Transverse colon (tissue), 4 donors: ENCODE data around the gene AKAP13. TPM values are rescaled to one million over a fixed set of nuclear protein-coding genes. Genes with fewer than 3 reads are reported as not detected.

Experiments
- DNase-seq: peaks from one replicate; pipeline ENCODE4 v3.0.0-alpha.2; 2019
- H3K27ac ChIP-seq, 4 donors: fragments of 200-600 bp; sonication (generic); 2 replicates each; pipeline ENCODE4 v1.5.1; 2016 to 2018; ENCODE audit warnings: inconsistent platforms in 4 of 4
- H3K27me3 ChIP-seq: fragments of 200-600 bp; sonication (generic); 2 replicates; pipeline ENCODE4 v1.5.1; 2017; ENCODE audit warnings: inconsistent platforms
- H3K36me3 ChIP-seq, 4 donors: fragments of 200-600 bp; sonication (generic); 2 replicates each; pipeline ENCODE4 v1.5.1; 2017 to 2019; ENCODE audit warnings: inconsistent platforms in 4 of 4
- H3K4me1 ChIP-seq, 4 donors: fragments of 200-600 bp; sonication (generic); 2 replicates each; pipeline ENCODE4 v1.5.1; 2017 to 2020; ENCODE audit warnings: inconsistent platforms in 4 of 4
- H3K4me3 ChIP-seq, 4 donors: fragments of 200-600 bp; sonication (generic); 1 replicate in 1 of 4; 2 replicates in 3 of 4; pipeline versions ENCODE4 v1.5.1 to v1.6.1; 2017 to 2019; ENCODE audit warnings: inconsistent platforms in 4 of 4
- H3K9me3 ChIP-seq, 2 donors: fragments of 200-600 bp; sonication (generic); 2 replicates each; pipeline ENCODE4 v1.5.1; 2017 to 2019; ENCODE audit warnings: inconsistent platforms in 2 of 2
- EP300 ChIP-seq: sonication (generic); formaldehyde crosslinking; IDR thresholded peaks from one replicate; pipeline ENCODE4 v1.6.1; 2017; ENCODE audit warnings: antibody characterized with exemption, low read depth
- POLR2A ChIP-seq: fragments of 450-650 bp; IDR thresholded peaks from one replicate; pipeline ENCODE4 v1.6.1; 2016; ENCODE audit warnings: antibody characterized with exemption, mild to moderate bottlenecking, moderate library complexity
- POLR2AphosphoS5 ChIP-seq, 3 donors: sonication (generic); formaldehyde crosslinking; IDR thresholded peaks; one replicate each; pipeline ENCODE4 v1.6.1; 2016; ENCODE audit warnings: antibody characterized with exemption in 3 of 3
- WGBS, 2 donors: methylation state at CpG; one replicate each; pipeline ENCODE4 v1.1.5; 2018; ENCODE audit warnings: low coverage in 1 of 2; 5-methylcytosine and 5-hydroxymethylcytosine counted together
- in situ Hi-C, 4 donors: fragments of 200-750 bp; cut with MboI; loops; one replicate each; pipeline versions ENCODE4 v1.15.0 to v1.15.1; 2017; ENCODE audit warnings: low sequenced_read_pairs in 3 of 4, low pct_ligation_motif_present in 1 of 4, low pct_unique_long_range_greater_than_20kb in 1 of 4
- intact Hi-C: fragments of 100-400 bp; cut with DNase I; formaldehyde crosslinking; loops from one replicate; pipeline ENCODE4 v1.15.1; 2023; ENCODE audit warnings: low total_unique reads
- total RNA-seq, 4 donors: library from RNA; depleted of rRNA; stranded (reverse); fragments of >200 nt; gene quantifications; one replicate each; pipeline ENCODE4 v1.1.0, GENCODE V29; 2016
- TF ChIP-seq, protein P1 (sequence below), 5 experiments: fragments of 200-600 bp in 3 of 5; fragments of 450-650 bp in 2 of 5; sonication (generic) in 3 of 5; IDR thresholded peaks; 1 replicate in 2 of 5; 2 replicates in 3 of 5; pipeline ENCODE4 v1.5.1; 2016 to 2017; ENCODE audit warnings: antibody characterized with exemption in 5 of 5, inconsistent platforms in 3 of 5, mild to moderate bottlenecking in 2 of 5, moderate library complexity in 1 of 5

Gene AKAP13
- total RNA-seq, 4 donors from 2014 or later: 206 to 291 (median 214) TPM

DNA sequence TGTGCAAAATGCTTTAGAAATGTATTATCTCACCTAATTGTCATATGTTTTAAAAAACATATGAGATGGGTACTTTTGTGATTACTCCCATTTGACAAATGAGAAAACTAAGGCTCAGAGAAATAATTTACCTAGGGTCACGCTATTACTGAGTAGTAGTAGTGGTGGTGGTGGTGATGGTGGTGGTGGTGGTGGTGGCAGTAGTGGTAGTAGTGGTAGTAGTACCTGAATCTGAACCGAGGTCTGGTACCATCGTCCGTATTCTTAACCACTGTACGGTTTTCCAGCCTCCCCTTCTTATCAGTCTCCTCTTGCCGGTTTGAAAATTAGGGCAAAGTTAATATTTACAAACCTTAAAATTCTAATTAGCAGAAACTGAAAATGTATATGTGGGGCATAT lies 311.9 kb downstream of the AKAP13 start:
- no peak for DNase-seq
- Histone ChIP-seq H3K27ac (peak overlapping the region; percentile 56 to 79 (median 68)), H3K27me3 (no peaks in the 10 kb centered on the region), H3K9me3 (no peaks in the 10 kb centered on the region), H3K4me1 (peaks cover 6 to 31% (median 9%) of the 10 kb centered on the region in 4 donors), H3K4me3 (peak overlapping the region in 1 of 4 donors; percentile 45), H3K36me3 (peaks cover 0 to 41% (median 18%) of the 10 kb centered on the region in 4 donors)
- TF ChIP-seq POLR2A (no peak), EP300 (no peak), POLR2AphosphoS5 (IDR thresholded peaks at IDR 0.05) (no peak)
- TF ChIP-seq, protein P1, sequence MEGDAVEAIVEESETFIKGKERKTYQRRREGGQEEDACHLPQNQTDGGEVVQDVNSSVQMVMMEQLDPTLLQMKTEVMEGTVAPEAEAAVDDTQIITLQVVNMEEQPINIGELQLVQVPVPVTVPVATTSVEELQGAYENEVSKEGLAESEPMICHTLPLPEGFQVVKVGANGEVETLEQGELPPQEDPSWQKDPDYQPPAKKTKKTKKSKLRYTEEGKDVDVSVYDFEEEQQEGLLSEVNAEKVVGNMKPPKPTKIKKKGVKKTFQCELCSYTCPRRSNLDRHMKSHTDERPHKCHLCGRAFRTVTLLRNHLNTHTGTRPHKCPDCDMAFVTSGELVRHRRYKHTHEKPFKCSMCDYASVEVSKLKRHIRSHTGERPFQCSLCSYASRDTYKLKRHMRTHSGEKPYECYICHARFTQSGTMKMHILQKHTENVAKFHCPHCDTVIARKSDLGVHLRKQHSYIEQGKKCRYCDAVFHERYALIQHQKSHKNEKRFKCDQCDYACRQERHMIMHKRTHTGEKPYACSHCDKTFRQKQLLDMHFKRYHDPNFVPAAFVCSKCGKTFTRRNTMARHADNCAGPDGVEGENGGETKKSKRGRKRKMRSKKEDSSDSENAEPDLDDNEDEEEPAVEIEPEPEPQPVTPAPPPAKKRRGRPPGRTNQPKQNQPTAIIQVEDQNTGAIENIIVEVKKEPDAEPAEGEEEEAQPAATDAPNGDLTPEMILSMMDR (IDR thresholded peaks at IDR 0.05): no peak
- intact Hi-C loops (no loop called here), in situ Hi-C loops (loop anchor here in 2 of 4 donors (25.0 kb wide), 1 partner anchor 205 kb away; no protein-coding TSS in a partner anchor)
- WGBS, 2 donors: 81 to 92% methylated on average over 5 to 6 of the region's 6 CpGs

DNA sequence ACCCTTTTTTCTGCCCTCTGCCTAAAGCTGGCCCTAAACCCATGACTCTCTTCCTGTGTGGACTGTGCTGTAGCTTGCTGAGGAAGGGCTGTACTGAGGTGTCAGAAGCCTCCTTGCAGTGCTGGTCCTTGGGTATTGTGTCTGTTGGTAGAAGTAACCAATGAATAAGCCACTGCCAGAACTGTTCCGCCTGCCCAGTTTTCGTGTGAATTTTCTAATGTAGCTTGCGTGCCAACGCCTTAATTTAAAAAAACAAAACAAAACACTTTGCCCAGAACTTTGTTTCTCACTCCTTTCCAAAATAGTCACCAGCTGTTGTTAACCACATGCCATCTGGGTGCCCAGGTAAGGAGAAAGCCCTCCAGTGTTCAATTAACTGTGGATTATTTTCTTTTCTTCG lies 312.5 kb downstream of the AKAP13 start:
- peak overlapping the region in 1 of 4 donors; percentile 3 for H3K4me3 ChIP-seq
- peaks cover 0 to 39% (median 15%) of the 10 kb centered on the region in 4 donors for H3K36me3 ChIP-seq
- no peaks in the 10 kb centered on the region for H3K9me3 ChIP-seq
- TF ChIP-seq POLR2AphosphoS5 (IDR thresholded peaks at IDR 0.05) (peak in 2 of 3 donors; percentile 74 to 75), EP300 (no peak), POLR2A (peak; percentile 51)
- TF ChIP-seq, protein P1 (IDR thresholded peaks at IDR 0.05): no peak
- no peaks in the 10 kb centered on the region for H3K27me3 ChIP-seq
- in situ Hi-C loops (loop anchor here in 2 of 4 donors (25.0 kb wide), 1 partner anchor 206 kb away; no protein-coding TSS in a partner anchor), intact Hi-C loops (no loop called here)
- WGBS, 2 donors: 80 to 90% methylated on average over 5 of the region's 5 CpGs
- peak; percentile 51 for DNase-seq
- H3K27ac ChIP-seq: peak overlapping the region; percentile 29 to 79 (median 57)
- peaks cover 6 to 31% (median 9%) of the 10 kb centered on the region in 4 donors for H3K4me1 ChIP-seq

DNA sequence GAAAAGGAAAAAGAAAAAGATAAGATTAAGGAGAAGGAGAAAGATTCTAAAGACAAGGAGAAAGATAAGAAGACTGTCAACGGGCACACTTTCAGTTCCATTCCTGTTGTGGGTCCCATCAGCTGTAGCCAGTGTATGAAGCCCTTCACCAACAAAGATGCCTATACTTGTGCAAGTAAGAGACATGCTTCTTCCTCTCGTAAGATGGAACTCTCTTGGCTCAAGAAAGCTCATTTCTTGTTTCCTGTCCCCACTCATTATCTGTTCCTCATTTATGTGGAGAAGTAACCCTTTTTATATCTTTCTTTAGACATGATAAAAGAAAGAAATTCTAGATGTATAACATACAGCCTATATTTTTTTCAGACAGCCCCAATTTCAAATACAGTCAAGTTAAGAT lies 312.9 kb downstream of the AKAP13 start:
- in situ Hi-C loops (loop anchor here in 2 of 4 donors (25.0 kb wide), 1 partner anchor 206 kb away; no protein-coding TSS in a partner anchor), intact Hi-C loops (no loop called here)
- H3K4me3 ChIP-seq: no peak overlapping the region
- DNase-seq: no peak
- H3K27me3 ChIP-seq: no peaks in the 10 kb centered on the region
- no peaks in the 10 kb centered on the region for H3K9me3 ChIP-seq
- peaks cover 6 to 28% (median 8%) of the 10 kb centered on the region in 4 donors for H3K4me1 ChIP-seq
- H3K27ac ChIP-seq: peak overlapping the region; percentile 29 to 79 (median 57)
- TF ChIP-seq EP300 (no peak), POLR2AphosphoS5 (IDR thresholded peaks at IDR 0.05) (no peak), POLR2A (no peak)
- TF ChIP-seq, protein P1 (IDR thresholded peaks at IDR 0.05): no peak
- H3K36me3 ChIP-seq: peaks cover 0 to 39% (median 15%) of the 10 kb centered on the region in 4 donors
- WGBS, 2 donors: 48 to 67% methylated on average over 2 of the region's 2 CpGs

DNA sequence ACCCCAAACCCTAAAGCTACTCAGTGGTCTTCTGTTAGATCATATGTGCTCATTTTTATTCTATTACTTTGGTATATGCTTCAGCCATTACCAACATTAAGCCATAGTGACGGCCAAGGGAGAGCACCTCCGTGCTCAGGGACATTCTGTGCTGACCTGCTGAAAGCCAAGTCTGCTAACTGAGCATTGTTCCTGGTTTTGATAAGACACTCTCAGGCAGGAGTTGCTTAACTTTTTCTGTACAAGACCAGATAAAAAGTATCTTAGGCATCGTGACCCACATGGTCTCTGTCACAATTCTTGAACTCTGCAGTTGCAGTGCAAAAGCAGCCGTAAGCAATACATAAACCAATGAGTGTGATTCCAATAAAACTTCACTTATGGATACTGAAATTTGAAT lies 313.7 kb downstream of the AKAP13 start:
- 95 to 100% methylated on average over 1 to 4 of the region's 4 CpGs for WGBS, 2 donors
- H3K4me1 ChIP-seq: peaks cover 5 to 20% (median 6%) of the 10 kb centered on the region in 4 donors
- no peak for DNase-seq
- peak in 1 of 3 donors; percentile 0 for TF ChIP-seq POLR2AphosphoS5 (IDR thresholded peaks at IDR 0.05)
- TF ChIP-seq POLR2A: no peak
- no peak for TF ChIP-seq EP300
- H3K4me3 ChIP-seq: no peak overlapping the region
- intact Hi-C loops (no loop called here), in situ Hi-C loops (loop anchor here in 2 of 4 donors (25.0 kb wide), 1 partner anchor 207 kb away; no protein-coding TSS in a partner anchor)
- peaks cover 0 to 39% (median 15%) of the 10 kb centered on the region in 4 donors for H3K36me3 ChIP-seq
- H3K27ac ChIP-seq: peak overlapping the region in 1 of 4 donors; percentile 29
- H3K27me3 ChIP-seq: no peaks in the 10 kb centered on the region
- no peaks in the 10 kb centered on the region for H3K9me3 ChIP-seq
